Stimulated activated CD4-positive, alpha-beta T cell treated with anti-CD3 and anti-CD28 coated beads, Interleukin-1b, Interleukin-23, amount 100 ng/mL, for 48 hours (primary cell): ENCODE data around the gene XPR1.
"Not testable (repeated sequence)": the region's sequence is repeated elsewhere in the genome, so short reads cannot be mapped to it uniquely, and the experiment has no call there.

Experiments
- DNase-seq: peaks from one replicate; pipeline ENCODE4 v3.0.0-alpha.2; 2020

XPR1 gene

DNA sequence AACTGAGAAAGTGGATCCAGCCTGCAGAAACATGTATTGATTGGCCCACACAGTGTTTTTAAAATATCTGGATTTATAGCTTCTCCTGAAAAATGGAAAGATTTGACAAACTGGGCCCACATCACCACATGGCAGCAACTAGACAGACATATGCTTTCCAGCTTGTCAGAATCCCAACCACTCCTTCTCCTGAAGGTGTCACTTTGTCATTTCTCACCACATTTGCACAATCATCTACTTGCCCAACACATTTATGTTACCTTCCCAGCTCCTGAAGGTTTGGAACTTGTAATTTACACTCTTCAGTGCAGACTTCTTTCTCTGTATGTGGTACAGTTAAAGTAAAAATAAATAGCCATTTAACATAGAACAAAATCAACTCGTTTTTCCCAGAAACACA lies 154.8 kb downstream of the XPR1 start:
- DNase-seq = no peak

DNA sequence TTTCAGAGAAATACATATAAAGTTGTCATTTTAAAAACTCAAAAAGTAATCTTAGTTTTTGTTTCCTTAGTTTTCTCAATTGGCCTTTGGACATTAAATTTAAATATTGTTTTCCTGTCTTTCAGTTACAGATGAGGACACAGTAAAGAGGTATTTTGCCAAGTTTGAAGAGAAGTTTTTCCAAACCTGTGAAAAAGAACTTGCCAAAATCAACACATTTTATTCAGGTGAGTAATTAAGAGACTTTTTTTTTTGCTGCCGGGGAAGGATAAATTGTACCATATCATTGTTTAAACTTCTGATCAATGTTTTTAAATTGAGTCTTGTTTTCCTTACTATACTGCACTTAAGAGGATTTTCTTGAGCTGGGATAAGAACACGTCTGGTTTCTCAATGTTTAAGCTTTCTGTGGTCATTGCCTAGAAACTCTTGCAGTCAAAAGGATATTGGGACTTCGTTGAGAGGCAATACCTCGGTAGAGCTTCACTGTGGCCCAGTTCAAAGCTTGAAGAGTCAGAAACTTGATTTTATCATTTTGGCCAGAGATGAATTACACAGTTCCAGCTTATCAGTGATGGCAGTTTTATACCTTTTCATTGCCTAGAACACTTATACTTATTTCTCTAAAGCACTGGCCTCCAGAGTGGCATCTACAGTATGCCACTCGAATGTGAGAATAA lies 155.9 kb downstream of the XPR1 start:
- no peak for DNase-seq

DNA sequence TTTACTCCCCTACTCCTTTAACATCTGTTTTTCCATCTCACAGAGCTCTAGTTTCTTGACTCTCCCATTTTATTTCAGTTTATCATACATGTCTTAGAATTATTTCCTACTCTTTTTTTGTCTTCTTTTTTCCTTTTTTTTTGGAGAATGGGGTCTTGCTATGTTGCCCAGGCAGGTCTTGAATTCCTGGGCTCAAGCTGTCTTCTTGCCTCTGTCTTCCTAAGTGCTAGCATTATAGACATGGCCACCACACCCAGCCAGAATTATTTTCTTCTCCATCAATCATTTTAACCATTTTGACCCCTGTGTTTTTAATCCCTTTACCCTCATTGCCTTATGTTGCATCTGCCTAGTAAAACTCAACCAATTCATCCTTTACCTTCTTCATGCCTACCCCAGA lies 157.6 kb downstream of the XPR1 start:
- no peak for DNase-seq

DNA sequence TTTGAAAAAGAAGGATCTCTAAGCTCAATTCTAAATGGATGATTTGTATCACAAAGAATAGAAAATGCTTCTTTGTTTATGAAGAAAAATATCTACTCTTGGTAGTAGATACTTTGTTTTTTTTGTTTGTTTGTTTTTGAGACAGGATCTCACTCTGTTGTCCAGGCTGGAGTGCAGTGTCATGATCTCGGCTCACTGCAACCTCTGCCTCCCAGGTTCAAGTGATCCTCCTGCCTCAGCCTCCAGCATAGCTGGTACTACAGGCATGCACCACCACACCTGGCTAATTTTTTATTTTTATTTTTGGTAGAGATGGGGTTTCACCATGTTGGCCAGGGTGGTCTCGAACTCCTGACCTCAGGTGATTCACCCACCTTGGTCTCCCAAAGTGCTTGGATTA lies 159.3 kb downstream of the XPR1 start:
- DNase-seq = not testable (repeated sequence)

DNA sequence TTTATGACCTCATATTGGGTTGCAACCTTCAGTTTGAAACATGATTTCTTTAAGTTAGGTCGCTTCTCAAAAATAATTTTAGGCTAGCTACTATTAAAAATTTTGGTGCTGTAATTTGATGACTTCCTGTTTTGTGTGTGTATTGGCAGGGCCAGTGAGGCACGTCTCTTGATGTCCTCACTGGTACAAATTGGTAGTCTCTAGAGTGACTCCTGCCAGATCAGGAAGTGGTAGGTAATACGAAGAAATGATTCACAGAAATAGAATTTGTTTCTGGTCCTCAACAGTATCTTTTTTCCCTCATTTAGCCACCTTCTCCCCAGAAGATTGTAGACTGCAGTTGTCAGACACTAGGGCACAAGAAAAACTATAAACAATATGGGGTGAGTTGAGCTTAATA lies 160.0 kb downstream of the XPR1 start:
- DNase-seq = no peak

DNA sequence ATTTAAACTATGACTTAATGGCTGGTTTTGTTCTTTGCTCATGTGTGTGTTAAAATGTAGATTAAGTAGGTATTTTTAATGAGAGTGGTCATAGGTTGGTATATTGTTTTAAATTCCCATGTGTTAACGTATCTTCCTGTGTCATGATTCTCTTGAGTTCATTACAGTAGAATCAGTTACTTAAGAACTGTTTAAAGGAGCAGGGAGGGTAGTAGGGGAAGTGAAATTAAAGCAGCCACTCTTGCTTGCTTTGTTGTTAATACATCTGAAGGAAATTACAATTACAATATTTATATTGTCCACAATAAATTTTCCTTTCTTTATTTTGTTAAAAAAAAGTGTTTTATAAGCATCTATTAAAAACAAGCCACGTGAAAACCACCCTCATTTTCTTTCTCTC lies 161.6 kb downstream of the XPR1 start:
- no peak for DNase-seq

DNA sequence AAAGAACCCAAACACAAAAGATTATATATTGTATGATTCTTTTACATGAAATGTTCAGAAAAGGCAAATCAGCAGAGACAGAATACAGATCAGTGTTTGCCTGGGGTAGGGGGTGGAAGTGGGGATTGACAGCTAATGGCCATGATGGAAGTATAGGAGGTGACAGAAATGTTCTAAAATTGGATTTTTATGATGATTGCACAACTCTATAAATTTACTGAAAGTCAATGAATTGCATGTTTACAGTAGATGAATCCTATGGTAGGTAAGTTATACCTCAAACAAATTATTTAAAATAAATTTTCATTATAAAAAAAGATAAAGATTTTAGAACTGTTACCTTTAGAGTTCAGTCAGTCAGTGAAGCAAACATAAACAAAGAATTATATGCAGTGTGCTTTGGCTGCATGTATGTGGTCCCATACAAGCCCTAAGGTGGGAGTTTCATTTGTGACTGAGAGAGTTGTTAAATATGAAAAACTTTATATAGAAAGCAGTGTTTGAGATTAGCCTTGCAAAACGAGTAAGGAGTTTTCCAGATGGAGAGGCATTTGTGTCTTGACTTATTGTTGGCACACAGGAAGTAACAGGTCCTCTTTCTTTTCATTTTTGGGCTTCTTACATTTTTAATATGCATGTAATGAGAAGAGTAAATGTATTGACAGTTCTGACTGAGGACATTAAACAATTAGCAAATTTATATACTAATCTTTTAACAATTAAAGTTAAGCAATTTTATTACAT lies 165.2 kb downstream of the XPR1 start:
- DNase-seq = no peak

DNA sequence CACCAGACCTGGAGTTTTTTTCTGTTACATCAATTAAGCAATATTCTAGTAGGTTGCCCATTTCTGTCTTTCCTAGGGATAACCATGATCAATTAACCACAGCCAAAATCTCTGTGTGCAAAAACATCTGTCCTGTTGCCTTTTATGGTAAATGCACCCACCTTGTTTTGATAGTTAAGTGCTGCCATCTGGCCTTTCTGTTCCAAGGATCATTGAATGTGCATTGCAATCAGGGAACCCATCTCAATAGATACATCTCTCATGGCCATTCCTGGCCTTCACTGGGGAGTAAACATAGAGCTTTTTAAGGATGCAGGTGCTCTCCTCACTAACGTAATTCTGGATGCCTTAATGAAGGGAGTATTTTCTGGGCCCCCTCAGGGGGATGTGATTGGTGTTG lies 169.1 kb downstream of the XPR1 start:
- DNase-seq = no peak

DNA sequence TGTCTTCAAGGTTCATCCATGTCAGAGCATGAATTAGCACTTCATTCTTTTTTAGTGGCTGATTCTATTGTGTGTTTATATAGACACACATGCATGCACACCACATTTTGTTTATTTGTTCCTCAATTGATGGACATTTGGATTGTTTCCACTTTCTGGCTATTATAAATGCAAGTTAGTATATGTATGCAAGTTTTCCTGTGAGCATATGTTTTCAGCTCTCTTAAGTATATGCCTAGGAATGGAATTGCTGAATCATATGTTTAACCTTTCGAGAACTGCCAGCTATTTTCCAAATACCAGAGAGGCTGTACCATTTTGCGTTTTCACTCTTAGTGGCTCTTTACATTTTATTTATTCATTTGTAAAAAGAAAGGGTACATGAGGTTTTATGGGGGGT lies 171.0 kb downstream of the XPR1 start:
- no peak for DNase-seq

DNA sequence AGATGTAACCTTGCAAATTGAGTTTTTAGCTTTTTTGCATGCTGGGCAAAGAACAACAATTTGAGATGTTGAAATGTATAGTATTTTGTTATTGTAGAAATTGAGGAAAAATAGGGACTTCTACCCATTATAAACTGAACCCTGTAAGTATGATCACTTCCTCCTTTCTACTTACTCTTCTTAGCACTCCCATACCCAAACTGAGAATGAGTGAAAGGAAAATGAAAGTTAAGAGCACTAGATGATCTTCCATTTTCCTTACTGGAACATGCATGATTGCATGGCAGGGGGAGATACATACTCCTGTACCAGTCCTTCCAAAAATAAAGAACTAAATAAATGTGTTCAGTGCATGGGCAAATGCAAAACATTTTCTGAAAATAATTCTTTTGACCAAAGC lies 173.5 kb downstream of the XPR1 start:
- no peak for DNase-seq

DNA sequence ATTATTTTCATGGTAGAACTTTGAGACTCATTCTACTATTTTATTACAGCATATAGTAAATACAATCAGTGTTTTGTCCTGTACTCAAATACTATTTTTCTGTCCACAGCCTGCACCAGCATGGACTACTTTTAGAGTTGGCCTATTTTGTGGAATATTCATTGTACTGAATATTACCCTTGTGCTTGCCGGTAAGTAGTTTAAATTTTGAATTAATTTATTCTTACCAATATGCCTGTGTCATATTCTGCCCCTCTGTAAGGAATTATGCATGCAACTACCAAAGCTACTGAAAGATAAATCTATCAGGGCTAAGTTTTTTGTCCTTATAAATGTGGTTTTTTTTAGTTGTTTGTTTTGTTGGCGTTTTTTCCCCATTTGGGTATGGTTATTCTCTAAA lies 179.5 kb downstream of the XPR1 start:
- DNase-seq = no peak

DNA sequence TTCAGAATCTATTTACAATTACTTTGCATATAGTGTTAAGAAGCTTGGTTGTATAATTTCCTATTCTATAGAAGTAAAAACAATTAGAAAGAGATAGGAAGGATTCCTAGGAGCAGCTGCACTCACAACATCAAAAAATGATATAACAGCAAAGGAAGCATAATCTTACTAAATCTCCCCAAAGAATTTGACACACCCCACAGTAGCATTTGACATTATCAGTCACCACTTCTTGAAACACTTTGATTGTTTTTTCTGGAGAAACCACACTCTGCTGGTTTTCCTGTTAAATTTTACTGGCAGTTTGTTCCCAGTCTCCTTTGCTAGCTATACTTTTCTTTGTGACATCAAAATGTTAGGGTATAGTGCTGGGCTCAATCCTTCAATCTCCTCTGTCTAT lies 180.1 kb downstream of the XPR1 start:
- no peak for DNase-seq

DNA sequence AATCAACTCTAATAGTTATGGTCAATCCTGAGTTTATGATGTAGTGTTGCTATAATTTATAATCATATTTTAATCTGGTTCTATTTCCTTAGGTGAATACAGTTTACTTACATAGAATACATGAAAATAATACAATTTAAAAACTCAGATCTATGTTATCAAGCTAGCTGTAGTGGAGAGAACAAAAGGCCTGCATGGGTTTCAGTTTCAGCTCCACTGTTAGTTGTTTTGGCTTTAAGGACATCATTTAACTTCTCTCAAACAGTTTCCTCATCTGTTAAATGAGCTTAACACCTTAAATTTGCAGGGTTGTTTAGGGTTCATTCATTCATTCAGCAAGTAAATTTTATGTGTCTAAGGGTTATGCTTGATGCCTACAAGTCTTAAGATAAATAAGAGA lies 182.4 kb downstream of the XPR1 start:
- DNase-seq = no peak

DNA sequence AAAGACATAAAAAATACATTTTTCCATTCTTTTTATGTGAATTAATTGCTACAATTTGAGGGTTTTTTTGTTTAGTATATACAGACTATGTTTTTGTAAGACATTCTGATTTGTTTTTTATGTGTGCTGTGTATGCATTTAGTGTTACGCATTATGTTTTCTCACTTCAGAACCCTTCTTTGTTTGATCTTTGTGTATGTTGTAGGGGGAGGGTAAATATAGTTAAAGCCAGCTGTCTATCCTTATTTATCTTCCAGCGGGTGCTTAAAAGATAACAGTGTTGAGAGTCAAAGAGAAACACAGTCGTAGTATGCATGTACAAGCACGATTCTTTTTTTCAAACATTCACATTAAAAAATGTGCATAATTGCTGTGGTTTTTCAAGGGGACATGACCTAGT lies 183.4 kb downstream of the XPR1 start:
- no peak for DNase-seq

DNA sequence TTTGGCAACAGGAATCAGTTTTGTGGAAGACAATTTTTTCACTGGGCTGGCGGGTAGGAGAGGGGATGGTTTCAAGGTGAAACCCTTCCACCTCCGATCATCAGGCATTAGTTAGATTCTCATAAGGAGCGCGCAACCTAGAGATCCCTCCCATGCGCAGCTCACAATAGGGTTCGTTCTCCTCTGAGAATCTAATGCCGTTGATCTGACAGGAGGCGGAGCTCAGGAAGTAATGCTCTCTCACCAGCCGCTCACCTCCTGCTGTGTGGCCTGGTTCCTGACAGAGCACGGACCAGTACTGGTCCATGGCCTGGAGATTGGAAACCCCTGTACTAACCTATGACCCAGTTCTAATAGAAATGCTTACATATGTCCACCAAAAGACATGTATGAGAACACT lies 184.3 kb downstream of the XPR1 start:
- no peak for DNase-seq

DNA sequence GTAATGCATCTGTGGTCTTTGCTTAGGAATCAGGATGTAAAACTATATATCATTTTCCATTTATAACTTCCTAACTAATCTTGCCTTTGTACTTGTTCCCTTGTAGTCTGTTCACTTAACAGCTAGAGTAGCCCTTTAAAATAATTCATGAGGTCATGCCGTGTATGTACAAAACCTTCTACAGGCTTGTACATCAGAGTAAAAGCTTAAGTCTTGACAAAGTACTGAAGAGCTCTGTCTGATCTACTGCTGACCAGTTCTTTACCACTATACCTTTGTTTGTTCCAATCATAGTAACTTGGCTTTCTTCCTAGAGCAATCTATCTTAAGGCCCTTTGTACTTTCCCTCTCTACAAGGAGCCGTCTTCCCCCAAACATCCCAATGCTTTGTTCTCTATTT lies 190.1 kb downstream of the XPR1 start:
- no peak for DNase-seq

DNA sequence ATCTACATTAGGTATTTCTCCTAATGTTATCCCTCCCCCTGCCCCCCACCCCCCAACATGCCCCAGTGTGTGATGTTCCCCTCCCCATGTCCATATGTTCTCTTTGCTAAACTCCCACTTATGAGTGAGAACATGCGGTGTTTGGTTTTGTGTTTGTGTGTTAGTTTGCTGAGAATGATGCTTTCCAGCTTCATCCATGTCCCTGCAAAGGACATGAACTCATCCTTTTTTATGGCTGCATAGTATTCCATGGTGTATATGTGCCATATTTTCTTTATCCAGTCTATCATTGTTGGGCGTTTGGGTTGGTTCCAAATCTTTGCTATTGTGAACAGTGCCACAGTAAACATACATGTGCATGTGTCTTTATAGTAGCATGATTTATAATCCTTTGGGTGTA lies 199.7 kb downstream of the XPR1 start:
- DNase-seq = not testable (repeated sequence)

DNA sequence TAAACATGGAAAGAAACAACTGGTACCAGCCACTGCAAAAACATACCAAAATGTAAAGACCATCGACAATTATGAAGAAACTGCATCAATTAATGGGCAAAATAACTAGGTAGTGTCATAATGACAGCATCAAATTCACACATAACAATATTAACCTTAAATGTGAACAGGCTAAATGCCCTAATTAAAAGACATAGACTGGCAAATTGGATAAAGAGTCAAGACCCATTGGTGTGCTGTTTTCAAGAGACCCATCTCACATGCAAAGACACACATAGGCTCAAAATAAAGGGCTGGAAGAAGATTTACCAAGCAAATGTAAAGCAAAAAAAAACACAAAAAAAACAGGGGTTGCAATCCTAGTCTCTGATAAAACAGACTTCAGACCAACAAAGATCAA lies 201.4 kb downstream of the XPR1 start:
- DNase-seq = not testable (repeated sequence)

DNA sequence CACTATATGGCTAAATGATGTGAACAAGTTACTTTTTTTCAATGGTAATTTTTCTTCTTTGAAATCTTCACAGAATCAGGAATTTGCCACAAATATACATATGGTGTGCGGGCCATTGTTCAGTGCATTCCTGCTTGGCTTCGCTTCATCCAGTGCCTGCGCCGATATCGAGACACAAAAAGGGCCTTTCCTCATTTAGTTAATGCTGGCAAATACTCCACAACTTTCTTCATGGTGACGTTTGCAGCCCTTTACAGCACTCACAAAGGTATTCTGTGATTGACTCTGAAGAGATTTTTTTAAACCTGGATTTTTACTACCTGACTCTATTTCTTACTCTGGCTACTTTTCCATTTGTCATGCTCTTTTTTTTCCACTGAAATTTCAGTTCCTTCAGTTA lies 204.6 kb downstream of the XPR1 start:
- DNase-seq = no peak

DNA sequence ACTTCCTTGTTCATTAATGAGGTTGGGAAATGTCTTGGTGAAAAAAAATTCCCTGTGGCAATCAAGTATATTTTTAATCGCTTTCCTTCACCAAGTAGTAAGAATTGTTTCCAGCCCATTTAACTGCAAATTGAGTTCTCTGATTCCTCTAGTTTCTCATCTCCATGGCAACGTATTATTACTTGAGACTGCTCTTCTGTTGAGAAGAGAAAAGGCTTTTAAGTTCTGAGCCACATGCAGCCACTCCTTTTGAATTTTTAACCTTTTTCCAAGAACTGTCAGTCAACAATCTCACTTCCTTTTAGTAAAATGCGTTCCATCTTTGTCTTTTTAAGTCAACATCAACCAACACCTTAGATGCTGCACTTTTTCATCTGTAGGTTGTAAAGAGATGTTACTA lies 205.2 kb downstream of the XPR1 start:
- no peak for DNase-seq

DNA sequence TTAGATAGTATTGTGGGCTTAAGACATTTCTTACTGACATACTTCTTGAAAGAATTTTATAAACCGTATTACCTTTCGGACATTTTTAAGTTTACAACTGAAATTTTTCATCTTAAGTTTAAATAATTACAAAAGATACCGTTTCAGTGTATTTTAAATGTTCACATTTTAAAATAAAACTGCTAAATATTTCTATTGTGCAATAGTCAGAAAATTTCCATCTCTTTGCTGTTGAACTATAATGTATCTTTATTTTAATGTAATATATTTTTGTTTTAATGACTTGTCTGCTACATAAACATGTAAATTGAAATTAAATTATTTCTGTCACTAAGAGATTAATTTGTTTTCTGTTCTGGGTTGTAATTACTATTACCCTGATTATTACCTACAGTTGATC lies 206.7 kb downstream of the XPR1 start:
- no peak for DNase-seq

DNA sequence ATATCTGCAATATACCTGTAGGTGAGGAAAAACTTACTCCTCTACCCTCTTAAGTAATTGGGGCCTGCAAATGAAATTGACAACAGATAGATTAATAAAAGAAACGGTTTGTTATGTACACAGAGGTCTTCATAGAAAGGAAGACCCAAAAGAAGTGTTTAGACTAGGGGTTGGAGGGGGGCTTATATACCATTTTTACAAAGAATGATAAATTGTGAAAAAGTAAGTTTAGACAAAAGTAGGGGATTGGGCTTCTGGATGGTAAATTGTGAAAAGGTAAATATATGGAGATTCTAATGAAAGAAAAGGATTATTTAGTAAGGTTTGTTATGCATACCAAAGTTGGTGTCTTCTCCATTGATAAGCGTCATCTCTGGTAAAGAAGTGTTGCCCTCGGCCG lies 207.7 kb downstream of the XPR1 start:
- no peak for DNase-seq

DNA sequence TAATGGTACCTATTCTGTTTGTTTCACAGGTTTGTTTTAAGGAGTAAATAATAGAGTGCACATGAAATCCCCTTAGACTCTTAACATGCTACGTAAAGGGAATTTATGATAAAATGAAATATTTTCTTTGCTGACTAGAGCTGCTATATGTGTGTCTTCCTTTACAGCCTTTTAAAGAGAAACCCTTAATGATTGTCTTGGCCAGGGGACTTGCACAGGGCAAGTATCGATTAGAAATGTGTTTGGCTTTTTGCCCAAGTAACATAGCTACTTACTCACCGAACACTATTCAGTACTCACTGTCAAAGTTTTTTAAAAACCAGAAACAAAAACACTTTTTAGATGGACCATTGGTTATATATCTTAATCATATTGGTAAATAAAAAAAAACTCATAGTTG lies 209.6 kb downstream of the XPR1 start:
- DNase-seq = no peak

DNA sequence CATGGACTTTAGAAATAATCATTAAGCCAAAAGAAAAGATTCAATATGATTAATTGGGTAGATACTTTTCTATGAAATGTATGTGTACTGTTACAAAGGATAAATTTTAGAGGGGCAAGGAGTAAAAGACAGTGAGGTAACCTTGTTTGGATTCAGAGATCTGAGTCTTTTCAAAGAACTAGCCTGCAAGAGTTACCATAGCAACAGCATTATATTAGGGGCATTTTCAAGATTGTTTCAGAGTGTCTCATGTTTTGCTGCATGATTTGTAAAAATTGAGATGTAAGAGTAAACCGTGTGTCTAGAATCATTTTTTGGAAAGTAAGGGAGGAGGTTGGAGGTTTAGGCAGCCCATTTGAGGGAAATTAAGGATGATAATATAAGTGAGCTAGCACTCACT lies 210.2 kb downstream of the XPR1 start:
- no peak for DNase-seq
